Lung (tissue), 12 donors: ENCODE data around the gene NCAM1. TPM values are rescaled to one million over a fixed set of nuclear protein-coding genes. Genes with fewer than 3 reads are reported as not detected.

Experiments
- ATAC-seq: fragments of 200-7000 bp; cut with Tn5 transposase; one replicate; pipeline ENCODE4 v1.9.1; 2020; ENCODE audit warnings: moderate number of reproducible peaks; ENCODE audit not compliant: insufficient read depth, low FRiP score
- DNase-seq, 3 donors: peaks; one replicate each; pipeline ENCODE4 v3.0.0-alpha.2; 2013 to 2017
- H3K27ac ChIP-seq, 2 donors: one replicate each; pipeline ENCODE4 v1.5.1; 2013; ENCODE audit warnings: mild to moderate bottlenecking in 2 of 2, moderate library complexity in 2 of 2, control low read depth in 1 of 2, inconsistent platforms in 1 of 2, low read depth in 1 of 2, low read length in 1 of 2
- H3K27me3 ChIP-seq, 3 donors: one replicate each; pipeline ENCODE4 v1.5.1; 2013; ENCODE audit warnings: low read length in 2 of 3; ENCODE audit not compliant: control insufficient read depth in 3 of 3, insufficient read depth in 3 of 3
- H3K36me3 ChIP-seq, 4 donors: one replicate each; pipeline ENCODE4 v1.5.1; 2013; ENCODE audit warnings: low read length in 4 of 4, mild to moderate bottlenecking in 1 of 4, moderate library complexity in 1 of 4; ENCODE audit not compliant: control insufficient read depth in 4 of 4, insufficient read depth in 4 of 4
- H3K4me1 ChIP-seq, 5 donors: one replicate each; pipeline ENCODE4 v1.5.1; 2013; ENCODE audit warnings: low read length in 5 of 5, mild to moderate bottlenecking in 2 of 5, moderate library complexity in 1 of 5; ENCODE audit not compliant: control insufficient read depth in 5 of 5, insufficient read depth in 5 of 5
- H3K4me3 ChIP-seq: one replicate; pipeline ENCODE4 v1.5.1; 2013; ENCODE audit warnings: mild to moderate bottlenecking, control low read depth, moderate library complexity
- H3K9ac ChIP-seq, 2 donors: one replicate each; pipeline ENCODE4 v1.5.1; 2013; ENCODE audit warnings: low read length in 2 of 2, control low read depth in 1 of 2; ENCODE audit not compliant: insufficient read depth in 1 of 2
- H3K9me3 ChIP-seq, 4 donors: one replicate each; pipeline ENCODE4 v1.5.1; 2013; ENCODE audit warnings: low read length in 3 of 4, mild to moderate bottlenecking in 1 of 4, moderate library complexity in 1 of 4; ENCODE audit not compliant: control insufficient read depth in 4 of 4, insufficient read depth in 3 of 4
- WGBS, 2 donors: extraction: QIAGEN DNeasy Blood & Tissue Kit; methylation state at CpG; one replicate each; pipeline ENCODE4 v1.1.7; 2013; 5-methylcytosine and 5-hydroxymethylcytosine counted together
- polyA plus RNA-seq, 2 donors: library from polyadenylated mRNA; stranded (reverse); fragments of 200-250 nt; gene quantifications; one replicate each; pipeline ENCODE4 v1.2.1, GENCODE V29; 2013
- total RNA-seq, 2 donors: library from RNA; depleted of rRNA in 1 of 2; stranded (reverse); fragments of >200 nt in 1 of 2; gene quantifications; one replicate each; pipeline ENCODE4 v1.2.1, GENCODE V29; 2014 to 2021
- TF ChIP-seq, protein P1 (sequence below): IDR thresholded peaks from 2 replicates; pipeline ENCODE4 v1.5.1; 2012; ENCODE audit warnings: mild to moderate bottlenecking; ENCODE audit errors: control extremely low read depth, extremely low read depth
- donor health status: control.
- donor health status: control.
- donor health status: Bipolar disorder and iron deficiency.
- donor health status: healthy.
- donor health status: DM: yes; HTN: yes; CAD: no.

The NCAM1 gene
- total and polyA plus RNA-seq, 4 donors: 0.28 to 36.5 (median 2.4) TPM

DNA sequence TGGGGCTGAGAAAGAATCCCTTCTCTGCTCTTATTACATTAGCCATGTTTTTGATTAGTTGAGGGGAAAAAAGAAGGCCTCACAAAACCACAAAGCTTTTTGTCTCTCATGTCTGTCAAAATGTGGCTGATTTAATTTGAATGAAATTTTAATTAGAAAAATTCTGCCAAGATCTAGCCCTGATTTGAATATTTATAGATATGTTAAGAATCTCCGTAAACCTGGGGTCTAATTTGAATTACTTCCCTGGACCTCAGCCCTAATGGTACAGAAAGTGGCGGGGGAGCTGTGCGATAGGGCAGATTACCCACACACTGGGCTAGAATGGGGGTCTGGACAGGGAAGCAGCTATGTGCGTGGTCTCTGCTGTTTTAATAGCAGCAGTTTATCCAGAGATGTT lies 211.9 kb downstream of the NCAM1 start:
- TF ChIP-seq, protein P1, sequence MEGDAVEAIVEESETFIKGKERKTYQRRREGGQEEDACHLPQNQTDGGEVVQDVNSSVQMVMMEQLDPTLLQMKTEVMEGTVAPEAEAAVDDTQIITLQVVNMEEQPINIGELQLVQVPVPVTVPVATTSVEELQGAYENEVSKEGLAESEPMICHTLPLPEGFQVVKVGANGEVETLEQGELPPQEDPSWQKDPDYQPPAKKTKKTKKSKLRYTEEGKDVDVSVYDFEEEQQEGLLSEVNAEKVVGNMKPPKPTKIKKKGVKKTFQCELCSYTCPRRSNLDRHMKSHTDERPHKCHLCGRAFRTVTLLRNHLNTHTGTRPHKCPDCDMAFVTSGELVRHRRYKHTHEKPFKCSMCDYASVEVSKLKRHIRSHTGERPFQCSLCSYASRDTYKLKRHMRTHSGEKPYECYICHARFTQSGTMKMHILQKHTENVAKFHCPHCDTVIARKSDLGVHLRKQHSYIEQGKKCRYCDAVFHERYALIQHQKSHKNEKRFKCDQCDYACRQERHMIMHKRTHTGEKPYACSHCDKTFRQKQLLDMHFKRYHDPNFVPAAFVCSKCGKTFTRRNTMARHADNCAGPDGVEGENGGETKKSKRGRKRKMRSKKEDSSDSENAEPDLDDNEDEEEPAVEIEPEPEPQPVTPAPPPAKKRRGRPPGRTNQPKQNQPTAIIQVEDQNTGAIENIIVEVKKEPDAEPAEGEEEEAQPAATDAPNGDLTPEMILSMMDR: no peak

DNA sequence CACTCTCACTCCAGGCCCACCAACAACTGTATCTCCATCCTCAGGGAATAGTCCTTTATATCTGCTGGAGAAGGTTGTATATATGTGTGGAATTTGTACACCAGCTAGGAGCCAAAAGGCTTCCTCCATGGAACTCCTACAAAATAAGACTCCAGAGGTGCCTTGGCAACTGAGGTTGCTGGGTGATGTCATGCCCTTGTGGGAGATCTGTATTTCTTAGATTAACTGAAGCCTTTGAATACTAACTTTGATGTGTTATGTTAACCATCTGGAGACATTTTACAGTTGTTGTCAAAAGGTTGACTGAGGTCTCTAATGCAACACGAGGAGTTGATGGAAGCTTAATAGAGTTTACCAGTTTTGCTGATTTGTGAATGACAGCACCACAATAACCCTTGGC lies 213.7 kb downstream of the NCAM1 start:
- Histone ChIP-seq H3K9me3 (no peaks in the 10 kb centered on the region), H3K36me3 (no peaks in the 10 kb centered on the region), H3K4me3 (no peak overlapping the region), H3K27ac (no peak overlapping the region), H3K27me3 (peaks cover 0 to 3% (median 0%) of the 10 kb centered on the region in 3 donors), H3K4me1 (peaks cover 0 to 32% (median 13%) of the 10 kb centered on the region in 5 donors), H3K9ac (no peak overlapping the region)
- WGBS, 2 donors: 61 to 63% methylated on average over 1 of the region's 1 CpG
- TF ChIP-seq, protein P1: no peak
- ATAC-seq: no peak
- DNase-seq: no peak

More for the DNA sequence above, 211.9 kb downstream of the NCAM1 start:
- peaks cover 0 to 3% (median 0%) of the 10 kb centered on the region in 3 donors for H3K27me3 ChIP-seq
- no peaks in the 10 kb centered on the region for H3K9me3 ChIP-seq
- no peak overlapping the region for H3K4me3 ChIP-seq
- WGBS, 2 donors: 90 to 95% methylated on average over 4 of the region's 4 CpGs
- DNase-seq (no peak), ATAC-seq (no peak)
- peaks cover 0 to 27% (median 14%) of the 10 kb centered on the region in 5 donors for H3K4me1 ChIP-seq
- no peak overlapping the region for H3K27ac ChIP-seq
- no peak overlapping the region for H3K9ac ChIP-seq
- H3K36me3 ChIP-seq: no peaks in the 10 kb centered on the region

- H3K9ac ChIP-seq: no peak overlapping the region
- H3K4me1 ChIP-seq: peaks cover 0 to 35% (median 19%) of the 10 kb centered on the region in 5 donors
- peaks cover 0 to 3% (median 0%) of the 10 kb centered on the region in 3 donors for H3K27me3 ChIP-seq
- no peak overlapping the region for H3K27ac ChIP-seq
- H3K36me3 ChIP-seq: no peaks in the 10 kb centered on the region
- ATAC-seq (no peak), DNase-seq (peak in 2 of 3 donors; percentile 72 to 78)
- H3K4me3 ChIP-seq: no peak overlapping the region
- TF ChIP-seq, protein P1: no peak
- no peaks in the 10 kb centered on the region for H3K9me3 ChIP-seq
Observed at GRCh38 chr11:113176599-113177360, 215.6 kb downstream of the NCAM1 start.
